Caco-2 (cell line): Measurements from ENCODE around the gene LRRC7. TPM values are rescaled to one million over a fixed set of nuclear protein-coding genes. Genes with fewer than 3 reads are reported as not detected.

Source experiments
- BruUV-seq: library from RNA; stranded (reverse); fragments of 400-500 nt; replicated peaks from 2 replicates; lab custom pipeline; 2021; lab: Mats Ljungman, UMichigan
- CTCF ChIA-PET: fragments of 300-600 bp; sonication (Branson Sonifier 250); formaldehyde crosslinking; loops from one replicate; lab custom pipeline; 2022; ENCODE audit warnings: antibody characterized with exemption; lab: Charles Lee
- POLR2A ChIA-PET: fragments of 300-600 bp; sonication (Branson Sonifier 250); formaldehyde crosslinking; loops from one replicate; lab custom pipeline; 2022; ENCODE audit warnings: antibody characterized with exemption; lab: Charles Lee
- DNase-seq, 2 experiments: peaks; one replicate each; pipeline versions ENCODE4 v3.0.0 to v3.0.0-alpha.2; 2020 to 2022
- H3K27me3 ChIP-seq: replicated peaks from 2 replicates; pipeline ENCODE4 v1.6.0; 2011; ENCODE audit warnings: low read length; ENCODE audit not compliant: control insufficient read depth, insufficient read depth
- H3K36me3 ChIP-seq: 2 replicates; pipeline ENCODE4 v1.5.1; 2011; ENCODE audit warnings: low read length; ENCODE audit not compliant: control insufficient read depth, insufficient read depth
- H3K4me1 ChIP-seq: fragments of 250-450 bp; sonication (Bioruptor Pico); 2 replicates; pipeline ENCODE4 v1.5.1; 2020; ENCODE audit warnings: mild to moderate bottlenecking
- H3K4me3 ChIP-seq: 2 replicates; pipeline ENCODE4 v1.5.1; 2011; ENCODE audit warnings: low read depth, mild to moderate bottlenecking, control low read depth, low read length
- H3K9me3 ChIP-seq: fragments of 250-450 bp; sonication (Bioruptor Pico); 2 replicates; pipeline ENCODE4 v1.5.1; 2020; ENCODE audit warnings: mild to moderate bottlenecking, moderate library complexity
- H3K27ac Mint-ChIP-seq: one replicate; pipeline ENCODE4 v1.8.0; 2022; ENCODE audit warnings: mixed read lengths; ENCODE audit not compliant: unreplicated experiment
- H3K27me3 Mint-ChIP-seq: one replicate; pipeline ENCODE4 v1.8.0; 2022; ENCODE audit warnings: mixed read lengths; ENCODE audit not compliant: insufficient read depth, unreplicated experiment
- H3K36me3 Mint-ChIP-seq: one replicate; pipeline ENCODE4 v1.8.0; 2022; ENCODE audit warnings: mild to moderate bottlenecking, mixed read lengths; ENCODE audit not compliant: insufficient read depth, unreplicated experiment
- H3K4me1 Mint-ChIP-seq: one replicate; pipeline ENCODE4 v1.8.0; 2022; ENCODE audit warnings: low read depth, mixed read lengths; ENCODE audit not compliant: unreplicated experiment
- H3K4me3 Mint-ChIP-seq: one replicate; pipeline ENCODE4 v1.8.0; 2022; ENCODE audit warnings: mild to moderate bottlenecking, moderate library complexity, mixed read lengths; ENCODE audit not compliant: unreplicated experiment
- H3K9me3 Mint-ChIP-seq: one replicate; pipeline ENCODE4 v1.8.0; 2022; ENCODE audit warnings: mixed read lengths; ENCODE audit not compliant: unreplicated experiment
- CTCF ChIP-seq, 2 experiments: fragments of 200-600 bp in 1 of 2; IDR thresholded peaks; 1 replicate in 1 of 2; 2 replicates in 1 of 2; pipeline versions ENCODE4 v1.5.1 to v1.8.0; 2011 to 2022; ENCODE audit warnings: antibody characterized with exemption in 1 of 2, control low read depth in 1 of 2, inconsistent platforms in 1 of 2, low read depth in 1 of 2, low read length in 1 of 2, mild to moderate bottlenecking in 1 of 2, moderate library complexity in 1 of 2; ENCODE audit not compliant: insufficient read depth in 1 of 2, severe bottlenecking in 1 of 2, unreplicated experiment in 1 of 2
- intact Hi-C: fragments of 100-400 bp; cut with micrococcal nuclease; formaldehyde crosslinking; loops from one replicate; pipeline ENCODE4 v1.10.0; 2022; ENCODE audit not compliant: unreplicated experiment
- total RNA-seq: library from RNA; stranded (reverse); gene quantifications from 2 replicates; pipeline ENCODE4 v1.2.3, GENCODE V29; 2022

Gene LRRC7
- total RNA-seq, 1 experiment from 2014 or later, result 8.5 TPM

- Histone ChIP-seq H3K4me1 (no peaks in the 10 kb centered on the region), H3K9me3 (no peaks in the 10 kb centered on the region), H3K27me3 (no peaks in the 10 kb centered on the region), H3K4me3 (no peak overlapping the region), H3K36me3 (no peaks in the 10 kb centered on the region)
- no peak for TF ChIP-seq CTCF (IDR thresholded peaks at IDR 0.05; ENCODE audit: insufficient read depth in 1 of 2, low read depth in 1 of 2, low read length in 1 of 2, severe bottlenecking in 1 of 2, unreplicated experiment in 1 of 2)
- Mint-ChIP-seq H3K36me3 (no peaks in the 10 kb centered on the region), H3K9me3 (no peaks in the 10 kb centered on the region), H3K4me3 (no peak overlapping the region), H3K27me3 (no peaks in the 10 kb centered on the region), H3K27ac (no peak overlapping the region), H3K4me1 (no peaks in the 10 kb centered on the region)
- CTCF ChIA-PET, result no interaction called here
- no TSS peak for BruUV-seq
- POLR2A ChIA-PET, result no interaction called here
- DNase-seq, result no peak
- intact Hi-C loops, result no loop called here
Measured at GRCh38 chr1:69754521-69754920, 186.8 kb downstream of the LRRC7 start.

GRCh38 chr1:69755647-69756046 is 187.9 kb downstream of the LRRC7 start:
- Mint-ChIP-seq H3K27me3 (no peaks in the 10 kb centered on the region), H3K4me1 (no peaks in the 10 kb centered on the region), H3K9me3 (no peaks in the 10 kb centered on the region), H3K4me3 (no peak overlapping the region), H3K27ac (no peak overlapping the region), H3K36me3 (no peaks in the 10 kb centered on the region)
- ChIA-PET CTCF (no interaction called here), POLR2A (no interaction called here)
- intact Hi-C loops, result no loop called here
- H3K4me1 ChIP-seq, result no peaks in the 10 kb centered on the region
- H3K4me3 ChIP-seq, result no peak overlapping the region
- BruUV-seq, result no TSS peak
- no peak for TF ChIP-seq CTCF (IDR thresholded peaks at IDR 0.05; ENCODE audit: insufficient read depth in 1 of 2, low read depth in 1 of 2, low read length in 1 of 2, severe bottlenecking in 1 of 2, unreplicated experiment in 1 of 2)
- H3K36me3 ChIP-seq, result no peaks in the 10 kb centered on the region
- H3K27me3 ChIP-seq, result no peaks in the 10 kb centered on the region
- H3K9me3 ChIP-seq, result no peaks in the 10 kb centered on the region
- DNase-seq, result no peak

GRCh38 chr1:69765951-69766350 is 198.2 kb downstream of the LRRC7 start:
- CTCF ChIA-PET, result no interaction called here
- TF ChIP-seq CTCF (IDR thresholded peaks at IDR 0.05; ENCODE audit: insufficient read depth in 1 of 2, low read depth in 1 of 2, low read length in 1 of 2, severe bottlenecking in 1 of 2, unreplicated experiment in 1 of 2), result no peak
- no peaks in the 10 kb centered on the region for H3K27me3 ChIP-seq
- H3K27ac Mint-ChIP-seq, result no peak overlapping the region
- H3K9me3 Mint-ChIP-seq, result no peaks in the 10 kb centered on the region
- H3K36me3 Mint-ChIP-seq, result no peaks in the 10 kb centered on the region
- DNase-seq, result no peak
- POLR2A ChIA-PET, result no interaction called here
- intact Hi-C loops, result no loop called here
- no peaks in the 10 kb centered on the region for H3K9me3 ChIP-seq
- H3K4me3 ChIP-seq, result no peak overlapping the region
- no peaks in the 10 kb centered on the region for H3K4me1 ChIP-seq
- no TSS peak for BruUV-seq
- no peaks in the 10 kb centered on the region for H3K27me3 Mint-ChIP-seq
- H3K4me3 Mint-ChIP-seq, result no peak overlapping the region
- H3K36me3 ChIP-seq, result no peaks in the 10 kb centered on the region
- no peaks in the 10 kb centered on the region for H3K4me1 Mint-ChIP-seq
